GM12891 (cell line): Measurements from ENCODE around the gene RNFT2.

Experiments
- POLR2A ChIP-seq: IDR thresholded peaks from 2 replicates; pipeline ENCODE4 v1.6.1; 2011; ENCODE audit warnings: low read depth, low read length, control low read depth
- POLR2AphosphoS5 ChIP-seq: IDR thresholded peaks from 2 replicates; pipeline ENCODE4 v1.6.1; 2011; ENCODE audit warnings: low read depth, low read length, control low read depth
- SPI1 ChIP-seq: IDR thresholded peaks from 2 replicates; pipeline ENCODE4 v1.6.1; 2011; ENCODE audit warnings: low read depth, low read length, control low read depth
- TAF1 ChIP-seq: IDR thresholded peaks from 2 replicates; pipeline ENCODE4 v1.6.1; 2011; ENCODE audit warnings: low read depth, low read length, control low read depth

- TF ChIP-seq POLR2AphosphoS5 (no peak), POLR2A (no peak), SPI1 (no peak), TAF1 (no peak)
Measured at GRCh38 chr12:116703214-116703795, 34.8 kb upstream of the RNFT2 start.
